HG03378 (cell line): ENCODE data around the gene MARCHF2.
"Not testable (repeated sequence)": the region's sequence is repeated elsewhere in the genome, so short reads cannot be mapped to it uniquely, and the experiment has no call there.

Source experiments
- ATAC-seq: cut with Tn5 transposase; IDR thresholded peaks from one replicate; pipeline ENCODE4 v1.9.1; 2021; ENCODE audit warnings: mild to moderate bottlenecking, moderate library complexity; ENCODE audit not compliant: unreplicated experiment

Gene MARCHF2

GRCh38 chr19:8412783-8413628 is at the start of gene MARCHF2:
Gene MARCHF2, plus strand, starts transcription at chr19:8413305. Its CDS starts 8,536 bp downstream, at chr19:8421841.
- ATAC-seq: peak; percentile 90

DNA sequence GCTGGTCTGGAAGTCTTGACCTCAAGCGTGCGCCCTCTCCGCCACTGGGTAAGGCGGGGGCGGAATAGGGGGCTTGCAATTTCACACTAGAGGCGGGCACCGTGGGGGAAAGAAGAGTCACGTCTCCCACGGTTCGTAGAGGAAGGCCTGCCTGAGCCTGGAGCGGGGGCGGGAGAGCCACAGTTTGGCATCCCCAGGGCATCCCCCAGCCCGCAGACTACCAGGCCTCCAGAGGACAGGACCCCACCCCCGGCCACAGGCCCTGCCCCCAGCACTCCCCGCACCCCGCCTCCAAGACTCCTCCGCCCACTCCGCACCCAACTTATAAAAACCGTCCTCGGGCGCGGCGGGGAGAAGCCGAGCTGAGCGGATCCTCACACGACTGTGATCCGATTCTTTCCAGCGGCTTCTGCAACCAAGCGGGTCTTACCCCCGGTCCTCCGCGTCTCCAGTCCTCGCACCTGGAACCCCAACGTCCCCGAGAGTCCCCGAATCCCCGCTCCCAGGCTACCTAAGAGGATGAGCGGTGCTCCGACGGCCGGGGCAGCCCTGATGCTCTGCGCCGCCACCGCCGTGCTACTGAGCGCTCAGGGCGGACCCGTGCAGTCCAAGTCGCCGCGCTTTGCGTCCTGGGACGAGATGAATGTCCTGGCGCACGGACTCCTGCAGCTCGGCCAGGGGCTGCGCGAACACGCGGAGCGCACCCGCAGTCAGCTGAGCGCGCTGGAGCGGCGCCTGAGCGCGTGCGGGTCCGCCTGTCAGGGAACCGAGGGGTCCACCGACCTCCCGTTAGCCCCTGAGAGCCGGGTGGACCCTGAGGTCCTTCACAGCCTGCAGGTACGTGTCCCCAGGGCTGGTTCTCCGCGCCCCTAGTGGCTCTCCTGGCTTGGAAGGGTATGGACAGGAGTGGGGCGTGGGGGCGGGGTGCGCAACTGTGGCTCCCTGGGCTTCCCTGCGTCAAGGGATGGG is 49.0 kb upstream of the MARCHF2 start, which contains the start of gene ANGPTL4:
ANGPTL4 (plus strand) TSS at position 353 of the 969 bp plus-strand sequence; CDS start at position 520, 167 bp downstream.
- no peak for ATAC-seq

GRCh38 chr19:8366121-8366581 is 47.0 kb upstream of the MARCHF2 start:
- ATAC-seq: no peak

DNA sequence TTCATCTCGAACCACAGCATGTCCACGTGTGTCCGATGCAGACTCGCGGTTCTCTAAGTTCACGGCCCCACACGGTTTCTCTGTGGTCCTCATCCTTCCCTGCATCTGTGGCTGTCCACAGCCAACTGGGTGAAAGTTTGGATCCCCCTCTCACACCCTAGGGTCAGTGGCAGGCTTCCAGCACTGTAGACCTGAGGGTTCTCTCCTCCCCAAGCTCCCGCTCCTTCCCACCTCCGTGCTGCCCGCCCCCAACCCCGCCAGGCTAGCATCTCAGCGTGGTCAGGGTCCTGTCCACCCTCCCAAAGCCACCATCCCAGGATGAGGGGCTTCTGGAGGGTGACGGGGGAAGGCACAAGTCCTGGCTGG is 46.2 kb upstream of the MARCHF2 start:
- no peak for ATAC-seq

GRCh38 chr19:8367327-8368001 is 45.6 kb upstream of the MARCHF2 start:
- ATAC-seq: no peak

- ATAC-seq: no peak
Observed at GRCh38 chr19:8370176-8371010, 42.7 kb upstream of the MARCHF2 start.

DNA sequence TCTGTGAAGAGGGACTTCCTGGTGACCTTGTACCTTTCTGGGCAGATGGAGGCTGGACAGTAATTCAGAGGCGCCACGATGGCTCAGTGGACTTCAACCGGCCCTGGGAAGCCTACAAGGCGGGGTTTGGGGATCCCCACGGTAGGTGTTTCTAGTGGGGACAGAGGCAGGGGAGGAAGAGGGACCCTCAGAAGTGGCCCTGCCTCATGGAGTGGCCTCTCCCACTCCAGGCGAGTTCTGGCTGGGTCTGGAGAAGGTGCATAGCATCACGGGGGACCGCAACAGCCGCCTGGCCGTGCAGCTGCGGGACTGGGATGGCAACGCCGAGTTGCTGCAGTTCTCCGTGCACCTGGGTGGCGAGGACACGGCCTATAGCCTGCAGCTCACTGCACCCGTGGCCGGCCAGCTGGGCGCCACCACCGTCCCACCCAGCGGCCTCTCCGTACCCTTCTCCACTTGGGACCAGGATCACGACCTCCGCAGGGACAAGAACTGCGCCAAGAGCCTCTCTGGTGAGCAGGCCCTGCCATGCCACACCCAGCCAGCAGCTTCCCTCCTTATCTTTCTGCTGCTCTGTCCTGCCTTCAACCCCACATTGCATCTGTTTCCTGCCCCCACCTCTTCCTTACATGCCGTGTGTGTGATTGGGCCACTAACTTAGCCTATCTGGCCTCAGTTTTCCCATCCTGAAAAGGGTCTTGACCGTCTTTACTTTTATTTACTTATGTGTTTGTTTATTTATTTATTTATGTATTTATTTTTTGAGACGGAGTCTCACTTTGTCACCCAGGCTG is 41.9 kb upstream of the MARCHF2 start:
- no peak for ATAC-seq

DNA sequence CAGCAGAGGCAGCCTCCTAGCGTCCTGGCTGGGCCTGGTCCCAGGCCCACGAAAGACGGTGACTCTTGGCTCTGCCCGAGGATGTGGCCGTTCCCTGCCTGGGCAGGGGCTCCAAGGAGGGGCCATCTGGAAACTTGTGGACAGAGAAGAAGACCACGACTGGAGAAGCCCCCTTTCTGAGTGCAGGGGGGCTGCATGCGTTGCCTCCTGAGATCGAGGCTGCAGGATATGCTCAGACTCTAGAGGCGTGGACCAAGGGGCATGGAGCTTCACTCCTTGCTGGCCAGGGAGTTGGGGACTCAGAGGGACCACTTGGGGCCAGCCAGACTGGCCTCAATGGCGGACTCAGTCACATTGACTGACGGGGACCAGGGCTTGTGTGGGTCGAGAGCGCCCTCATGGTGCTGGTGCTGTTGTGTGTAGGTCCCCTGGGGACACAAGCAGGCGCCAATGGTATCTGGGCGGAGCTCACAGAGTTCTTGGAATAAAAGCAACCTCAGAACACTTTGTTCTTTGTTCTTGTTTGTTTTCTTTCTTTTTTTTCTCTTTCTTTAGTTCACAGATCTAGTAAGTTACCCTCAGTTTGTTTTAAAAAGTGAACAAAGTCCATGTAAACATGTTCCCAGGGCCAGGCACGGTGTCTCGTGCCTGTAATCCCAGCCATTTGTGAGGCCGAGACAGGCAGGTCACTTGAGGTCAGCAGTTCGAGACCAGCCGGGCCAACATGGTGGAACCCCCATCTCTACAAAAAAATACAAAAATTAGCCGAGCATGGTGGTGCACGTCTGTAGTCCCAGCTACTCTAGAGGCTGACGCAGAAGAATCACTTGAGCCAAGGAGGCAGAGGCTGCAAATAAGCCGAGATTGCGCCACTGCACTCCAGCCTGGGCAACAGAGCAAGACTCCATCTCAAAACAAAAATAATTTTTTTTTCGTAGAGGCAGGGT is 39.0 kb upstream of the MARCHF2 start:
- ATAC-seq: no peak

GRCh38 chr19:8375766-8376165 is 37.3 kb upstream of the MARCHF2 start:
- ATAC-seq: not testable (repeated sequence)

- not testable (repeated sequence) for ATAC-seq
Observed at GRCh38 chr19:8376373-8376974, 36.6 kb upstream of the MARCHF2 start.

GRCh38 chr19:8377598-8377997 is 35.5 kb upstream of the MARCHF2 start:
- no peak for ATAC-seq

GRCh38 chr19:8379156-8379891 is 33.8 kb upstream of the MARCHF2 start:
- ATAC-seq: not testable (repeated sequence)

DNA sequence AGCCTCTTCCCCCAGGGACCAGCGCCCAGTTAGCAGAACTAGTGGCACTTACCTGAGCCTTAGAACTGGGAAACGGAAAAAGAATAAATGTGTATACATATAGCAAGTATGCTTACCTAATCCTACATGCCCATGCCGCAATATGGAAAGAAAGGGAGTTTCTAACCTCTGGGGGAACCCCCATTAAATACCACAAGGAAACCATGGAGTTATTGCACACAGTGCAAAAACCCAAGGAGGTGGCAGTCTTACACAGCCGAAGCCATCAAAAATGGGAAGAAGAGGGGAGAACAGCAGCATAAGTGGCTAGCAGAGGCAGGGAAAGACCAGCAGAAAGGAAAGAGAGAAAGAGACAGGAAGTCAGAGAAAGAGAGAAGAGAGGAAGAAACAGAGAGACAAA is 28.5 kb upstream of the MARCHF2 start:
- not testable (repeated sequence) for ATAC-seq

DNA sequence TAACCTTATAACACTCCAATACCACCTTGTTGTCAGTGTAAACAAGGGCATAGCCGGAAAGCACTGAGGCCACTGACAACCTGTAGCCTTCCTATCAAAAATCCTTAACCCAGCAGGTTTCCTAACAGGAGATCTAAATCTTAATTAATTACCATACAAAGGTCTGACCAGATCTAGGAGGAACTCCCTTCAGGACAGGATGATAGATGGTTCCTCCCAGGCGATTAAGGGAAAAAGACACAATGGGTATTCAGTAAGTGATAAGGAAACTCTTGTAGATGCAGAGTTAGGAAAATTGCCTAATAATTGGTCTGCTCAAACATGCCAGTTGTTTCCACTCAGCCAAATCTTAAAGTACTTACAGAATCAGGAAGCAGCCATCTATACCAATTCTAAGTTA is 28.0 kb upstream of the MARCHF2 start:
- ATAC-seq: not testable (repeated sequence)

GRCh38 chr19:8385566-8385965 is 27.5 kb upstream of the MARCHF2 start:
- ATAC-seq: not testable (repeated sequence)

GRCh38 chr19:8386419-8386818 is 26.7 kb upstream of the MARCHF2 start:
- ATAC-seq: not testable (repeated sequence)

DNA sequence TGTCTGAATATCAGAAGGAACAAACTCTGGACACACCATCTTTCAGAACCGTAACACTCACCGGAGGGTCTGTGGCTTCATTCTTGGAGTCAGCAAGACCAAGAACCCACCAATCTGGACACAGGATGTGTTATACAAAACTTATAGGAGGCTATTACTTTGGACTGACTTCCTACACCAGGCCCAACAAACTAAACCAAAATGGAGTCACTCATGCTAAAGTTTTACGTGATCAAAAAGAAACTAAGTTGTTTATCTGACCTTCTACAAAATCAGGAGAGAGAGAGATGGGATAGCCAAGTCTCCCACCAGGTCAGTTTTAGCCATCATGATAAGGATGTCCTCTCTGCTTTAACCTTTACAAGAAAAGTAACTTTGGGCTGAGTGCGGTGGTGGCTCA is 26.1 kb upstream of the MARCHF2 start:
- no peak for ATAC-seq
